Activated CD8-positive, alpha-beta memory T cell treated with anti-CD3 and anti-CD28 coated beads, Interleukin-2, amount 50 U/mL, for 1 hour (primary cell): Measurements from ENCODE around the gene ZBTB20.
"Not testable (repeated sequence)": the region's sequence is repeated elsewhere in the genome, so short reads cannot be mapped to it uniquely, and the experiment has no call there.

Source experiments
- DNase-seq: peaks from one replicate; pipeline ENCODE4 v3.0.0-alpha.2; 2020; ENCODE audit errors: extremely low read depth

Gene ZBTB20

DNA sequence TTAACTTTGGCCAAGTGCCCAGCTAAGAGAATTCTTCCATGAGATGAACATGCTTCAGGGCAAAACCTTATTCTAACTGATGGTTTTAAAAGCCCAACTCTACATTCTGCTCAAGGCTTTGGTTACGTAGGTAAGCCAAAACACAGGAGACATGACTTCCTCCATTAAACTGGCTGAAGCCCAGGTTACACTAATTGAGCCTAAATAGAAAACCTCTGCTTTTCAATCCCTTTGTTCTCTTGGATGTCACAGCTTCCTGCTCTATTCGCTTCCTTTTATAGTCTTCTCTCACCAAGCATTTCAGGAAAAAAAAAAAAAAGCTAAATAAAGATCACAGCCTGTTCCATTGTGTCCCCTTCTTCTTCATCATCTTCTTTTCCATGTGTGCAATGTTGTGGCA lies 432.9 kb downstream of the ZBTB20 start:
- DNase-seq, result no peak

- DNase-seq, result no peak
Observed at GRCh38 chr3:114712728-114713492, 434.2 kb downstream of the ZBTB20 start.

GRCh38 chr3:114711321-114711886 lies 435.7 kb downstream of the ZBTB20 start:
- DNase-seq, result no peak

DNA sequence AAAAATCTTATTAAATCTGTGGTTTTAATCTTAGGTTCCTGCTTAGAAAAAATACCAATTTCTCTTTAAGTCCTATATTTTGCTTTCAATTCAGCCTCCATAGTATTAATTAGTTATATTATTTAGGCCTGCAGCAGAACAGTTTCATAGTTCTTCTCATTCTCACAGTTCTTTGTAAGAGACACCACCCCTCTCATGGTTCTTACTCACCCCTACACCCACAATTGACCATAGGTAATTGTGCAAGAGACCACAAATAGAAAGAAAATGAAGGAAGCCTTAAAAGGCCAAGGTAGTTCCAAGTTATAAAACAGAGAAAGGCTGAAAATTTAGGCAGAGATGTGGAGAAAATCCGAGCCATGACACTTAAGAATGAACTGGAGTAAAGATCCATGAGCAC lies 438.0 kb downstream of the ZBTB20 start:
- no peak for DNase-seq

DNA sequence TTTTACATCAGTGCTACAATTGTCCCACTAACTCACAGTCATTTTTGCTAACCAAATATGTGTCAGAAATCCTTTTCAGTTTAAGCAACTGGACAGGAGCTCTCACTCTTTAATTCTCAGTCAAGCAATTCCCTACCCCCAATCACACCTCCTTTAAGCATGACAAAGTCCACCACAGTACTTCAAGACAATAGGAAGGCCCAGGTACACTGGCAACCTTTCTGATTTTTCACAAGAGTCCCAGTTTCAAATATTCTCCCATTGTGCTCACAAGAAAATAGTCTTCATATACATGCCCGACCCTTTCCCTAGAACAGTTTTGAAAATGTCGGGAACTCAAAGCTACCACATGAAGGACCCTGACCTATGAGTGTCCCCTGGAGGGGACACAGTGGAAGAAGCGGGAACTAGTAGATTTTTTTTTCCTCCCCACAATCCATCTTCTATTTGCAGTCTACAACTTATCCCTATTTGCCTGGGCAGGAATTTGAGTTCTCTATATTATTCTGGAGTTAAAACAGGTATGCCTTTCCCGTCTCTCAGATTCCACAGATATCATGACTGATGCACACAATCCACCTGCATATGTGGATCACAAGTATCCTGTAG lies 439.7 kb downstream of the ZBTB20 start:
- DNase-seq, result no peak

DNA sequence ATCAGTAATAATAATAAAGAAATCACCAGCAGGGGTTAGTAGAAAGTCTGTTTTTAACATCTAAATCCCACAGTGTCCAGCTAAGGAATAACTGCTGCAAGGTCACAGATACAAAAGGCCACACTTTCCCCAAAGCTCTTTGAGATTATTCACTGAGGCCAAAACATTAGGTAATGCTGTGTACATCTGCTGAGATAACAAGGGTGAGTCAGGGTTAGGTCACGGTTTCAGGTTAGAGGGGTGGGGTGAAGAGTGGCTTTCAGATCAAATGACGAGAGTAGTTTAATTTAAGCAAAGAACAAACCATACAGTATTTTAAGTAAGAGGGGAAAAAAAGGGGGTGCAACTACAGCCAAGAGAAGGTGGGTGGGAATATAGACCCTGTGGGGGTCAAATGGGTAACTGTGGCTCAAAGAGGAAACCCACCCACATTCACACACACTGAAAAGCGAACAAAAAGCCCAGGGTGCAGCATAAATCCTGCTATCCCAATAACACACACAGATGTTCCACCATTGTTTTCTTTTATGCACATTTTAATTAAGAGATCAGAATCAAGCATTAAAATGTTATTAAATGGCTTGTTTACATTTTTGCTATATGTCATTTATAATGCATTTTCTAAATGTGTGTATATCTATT lies 440.4 kb downstream of the ZBTB20 start:
- no peak for DNase-seq

DNA sequence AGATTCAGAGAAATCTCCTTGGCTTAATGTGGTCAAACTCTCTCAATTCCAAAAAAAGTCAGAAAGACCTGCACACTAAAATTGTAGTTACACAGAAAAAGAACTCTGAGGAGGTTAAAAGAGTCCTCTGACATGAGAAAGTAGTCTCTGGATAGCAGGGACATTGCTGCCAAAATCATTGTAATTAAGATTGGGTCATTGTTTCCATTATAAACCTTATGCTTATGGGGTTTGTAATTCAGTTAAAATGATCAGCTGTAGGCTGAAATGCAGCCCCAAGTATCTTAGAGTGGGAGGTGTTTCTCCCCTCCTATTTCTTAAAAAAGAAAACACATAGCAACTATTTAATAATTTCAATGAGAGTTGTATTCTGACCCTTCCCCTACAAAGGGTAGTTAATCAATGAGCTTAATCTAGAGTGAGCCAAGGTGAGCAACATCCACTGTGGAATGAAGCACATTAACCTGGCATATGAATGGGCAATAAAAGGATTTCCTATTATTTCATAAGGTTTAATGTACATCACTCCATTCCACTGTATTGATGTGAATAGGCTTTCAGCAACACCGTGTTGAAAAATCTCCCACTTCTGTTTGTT lies 446.4 kb downstream of the ZBTB20 start:
- DNase-seq, result no peak

DNA sequence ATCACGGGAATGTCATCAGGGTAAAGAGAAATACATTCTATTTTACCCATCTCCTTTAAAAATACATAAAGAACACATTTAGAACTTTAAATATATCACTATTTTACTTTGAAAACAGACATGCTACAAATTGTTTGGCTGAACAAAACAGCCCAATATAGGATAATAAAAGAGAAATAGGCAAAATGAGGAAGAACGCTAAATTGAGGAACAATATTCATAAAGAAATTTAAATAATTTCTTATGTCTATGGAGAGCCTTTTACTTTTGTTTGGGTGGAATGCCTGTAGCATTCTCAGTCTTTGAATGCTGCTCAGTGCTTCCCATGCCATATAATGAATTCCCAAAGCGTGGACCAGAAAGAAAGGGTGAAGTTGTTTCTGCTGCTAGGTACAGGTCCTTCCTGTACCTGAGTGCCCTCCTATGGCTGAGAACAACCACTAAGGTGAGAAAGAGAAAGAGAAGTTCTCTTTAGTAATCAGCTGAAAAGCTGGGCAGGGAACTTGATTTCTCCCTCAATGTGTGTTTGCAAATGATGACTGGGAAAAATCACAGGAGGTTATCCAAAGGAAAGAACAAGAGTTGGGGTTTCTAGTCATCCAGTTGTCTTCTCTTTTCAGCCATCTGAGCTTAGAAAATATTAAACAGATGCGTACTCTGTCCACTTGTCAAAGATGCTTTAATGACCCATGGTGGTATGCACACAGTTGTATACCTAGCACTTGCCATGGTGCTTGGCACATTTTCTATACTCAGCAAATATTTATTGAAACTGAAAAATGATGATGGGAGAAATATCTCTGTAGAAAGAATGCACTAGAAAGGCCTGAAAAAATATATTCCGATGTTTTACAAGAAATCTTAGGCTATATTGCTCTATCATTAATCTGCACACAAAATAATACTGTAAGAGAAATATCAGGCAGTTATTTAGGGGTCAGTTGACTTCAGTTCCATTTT lies 448.7 kb downstream of the ZBTB20 start:
- no peak for DNase-seq

DNA sequence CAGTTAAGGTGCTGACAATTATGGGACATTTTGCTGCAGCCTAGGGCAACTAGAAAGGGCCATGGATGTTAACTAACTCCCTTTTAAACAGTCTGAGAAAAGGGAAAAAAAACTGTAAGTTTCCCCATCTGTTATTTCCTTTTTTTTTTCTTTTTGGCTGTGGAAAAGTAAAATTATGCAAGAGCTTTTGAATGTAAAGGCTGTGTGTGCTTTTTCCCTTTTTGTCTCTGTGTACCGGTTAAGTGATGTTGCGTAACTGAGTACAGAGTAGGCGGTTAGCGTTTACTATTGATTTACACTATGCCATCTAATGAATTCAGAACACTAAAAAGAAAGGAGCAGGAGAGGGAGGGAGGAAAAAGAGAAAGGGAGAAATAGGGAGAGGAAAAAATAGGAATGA lies 449.7 kb downstream of the ZBTB20 start:
- no peak for DNase-seq

- DNase-seq, result no peak
Observed at GRCh38 chr3:114694251-114694650, 452.8 kb downstream of the ZBTB20 start.

GRCh38 chr3:114691871-114692270 lies 455.2 kb downstream of the ZBTB20 start:
- no peak for DNase-seq

GRCh38 chr3:114690911-114691310 lies 456.2 kb downstream of the ZBTB20 start:
- DNase-seq, result no peak

- no peak for DNase-seq
Observed at GRCh38 chr3:114687151-114687550, 459.9 kb downstream of the ZBTB20 start.

DNA sequence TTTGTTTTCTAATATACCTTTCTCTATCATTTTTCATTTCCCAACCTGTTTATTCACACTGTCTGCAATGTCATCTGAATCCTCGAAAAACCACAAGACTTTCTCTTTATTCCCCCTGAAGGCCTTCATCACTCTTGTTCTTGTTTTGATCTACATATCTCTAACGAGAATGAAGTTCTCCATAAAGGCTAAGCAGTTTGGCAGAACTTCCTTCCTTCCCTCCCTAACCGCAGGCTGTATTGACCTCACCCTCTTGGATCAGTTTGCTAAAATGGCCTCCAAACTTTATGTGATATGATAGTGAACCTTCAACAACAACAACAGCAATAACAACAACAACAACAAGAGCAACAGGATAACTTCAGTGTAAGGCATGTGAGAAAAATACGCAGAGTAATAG lies 460.5 kb downstream of the ZBTB20 start:
- DNase-seq, result no peak

GRCh38 chr3:114685161-114685560 lies 461.9 kb downstream of the ZBTB20 start:
- DNase-seq, result no peak

DNA sequence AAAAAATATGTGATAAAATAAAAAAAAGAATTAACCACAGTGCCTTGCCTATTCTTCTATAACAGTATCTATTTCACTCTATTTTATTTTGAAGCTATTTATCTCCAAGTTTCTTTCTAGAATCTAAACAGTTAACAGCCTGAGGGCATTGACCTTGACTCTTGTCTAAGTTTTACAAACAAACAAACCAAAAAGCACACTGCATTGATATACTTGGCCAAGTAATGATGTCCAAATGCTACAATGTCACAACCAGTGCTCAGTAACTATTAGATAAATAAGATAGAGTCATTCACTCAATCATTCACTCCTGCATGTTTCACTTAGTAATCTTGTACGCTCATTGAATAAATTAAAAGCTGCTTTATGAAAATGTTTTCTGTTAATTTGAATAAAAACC lies 466.8 kb downstream of the ZBTB20 start:
- no peak for DNase-seq

GRCh38 chr3:114679773-114680172 lies 467.3 kb downstream of the ZBTB20 start:
- not testable (repeated sequence) for DNase-seq

DNA sequence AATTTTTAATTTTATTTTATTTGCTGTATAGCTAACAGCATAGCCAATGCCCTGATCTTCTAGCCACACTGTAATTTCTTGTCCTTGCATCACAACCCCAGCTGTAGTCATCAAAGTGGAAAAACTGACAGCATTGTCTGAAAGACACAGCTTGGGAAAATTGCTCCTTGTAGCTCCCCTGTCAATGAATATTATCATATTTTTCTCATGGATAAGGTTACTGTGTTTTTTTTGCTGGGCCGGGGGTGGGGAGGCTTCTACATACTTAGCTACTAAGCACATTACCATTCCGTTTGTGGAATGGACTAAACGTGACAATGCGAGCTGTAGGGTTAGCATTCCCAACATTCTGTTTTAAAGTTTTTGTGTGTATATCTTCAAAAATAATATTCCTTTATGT lies 472.0 kb downstream of the ZBTB20 start:
- DNase-seq, result no peak

GRCh38 chr3:114674036-114674435 lies 473.1 kb downstream of the ZBTB20 start:
- DNase-seq, result no peak

DNA sequence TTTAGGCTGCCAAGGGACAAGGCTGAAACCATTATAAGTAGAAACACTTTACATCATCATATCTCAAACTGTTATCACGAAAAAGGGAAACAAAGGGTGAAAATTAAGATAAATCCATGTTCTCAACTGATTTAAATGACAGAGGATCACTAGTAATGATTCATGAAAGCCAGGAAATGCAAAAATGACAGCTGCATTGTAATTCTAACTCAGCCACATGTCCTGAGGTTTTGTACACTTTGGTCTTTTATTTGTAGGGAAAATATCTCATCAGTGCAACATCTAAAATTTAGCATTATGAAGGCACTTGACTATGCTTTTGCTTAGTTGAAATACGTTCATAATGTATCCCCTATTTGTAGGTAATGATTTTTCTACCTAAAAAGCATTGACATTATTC lies 473.6 kb downstream of the ZBTB20 start:
- no peak for DNase-seq
